GM21423 (cell line): ENCODE measurements around the gene KIAA0319L.

Source experiments
- ATAC-seq: cut with Tn5 transposase; IDR thresholded peaks from one replicate; pipeline ENCODE4 v1.9.1; 2021; ENCODE audit warnings: mild to moderate bottlenecking, moderate library complexity; ENCODE audit not compliant: unreplicated experiment

KIAA0319L gene

GRCh38 chr1:35451125-35451528, 106.1 kb downstream of the KIAA0319L start:
- no peak for ATAC-seq

GRCh38 chr1:35449334-35450008, 107.7 kb downstream of the KIAA0319L start:
- no peak for ATAC-seq

- ATAC-seq, result no peak
These were observed 108.8 kb downstream of the KIAA0319L start for GRCh38 chr1:35448344-35448801.

- no peak for ATAC-seq
These were observed 109.9 kb downstream of the KIAA0319L start for GRCh38 chr1:35447278-35447677.

GRCh38 chr1:35444519-35444774, 112.8 kb downstream of the KIAA0319L start:
- ATAC-seq, result no peak

- ATAC-seq, result no peak
These were observed 113.3 kb downstream of the KIAA0319L start for GRCh38 chr1:35443768-35444518.

- ATAC-seq, result no peak
These were observed 114.5 kb downstream of the KIAA0319L start for GRCh38 chr1:35442734-35443133.

- no peak for ATAC-seq
These were observed 115.2 kb downstream of the KIAA0319L start for GRCh38 chr1:35441926-35442579.

GRCh38 chr1:35439626-35440025, 117.6 kb downstream of the KIAA0319L start:
- ATAC-seq, result no peak

- ATAC-seq, result no peak
These were observed 120.0 kb downstream of the KIAA0319L start for GRCh38 chr1:35437200-35437599.

- ATAC-seq, result no peak
These were observed 121.1 kb downstream of the KIAA0319L start for GRCh38 chr1:35436078-35436477.

GRCh38 chr1:35434703-35435102, 122.5 kb downstream of the KIAA0319L start:
- no peak for ATAC-seq

GRCh38 chr1:35433714-35434113, 123.5 kb downstream of the KIAA0319L start:
- no peak for ATAC-seq

GRCh38 chr1:35432231-35432630, 125.0 kb downstream of the KIAA0319L start:
- ATAC-seq, result no peak

GRCh38 chr1:35431173-35431599, 126.0 kb downstream of the KIAA0319L start:
- ATAC-seq, result no peak

- ATAC-seq, result no peak
These were observed 126.4 kb downstream of the KIAA0319L start for GRCh38 chr1:35430762-35431161.

GRCh38 chr1:35428360-35428759, 128.8 kb downstream of the KIAA0319L start:
- ATAC-seq, result no peak

- ATAC-seq, result no peak
These were observed 131.1 kb downstream of the KIAA0319L start for GRCh38 chr1:35426097-35426586.

- no peak for ATAC-seq
These were observed 148.3 kb downstream of the KIAA0319L start for GRCh38 chr1:35408925-35409324.

- no peak for ATAC-seq
These were observed 149.5 kb downstream of the KIAA0319L start for GRCh38 chr1:35407743-35408142.

GRCh38 chr1:35406103-35406502, 151.1 kb downstream of the KIAA0319L start:
- no peak for ATAC-seq

GRCh38 chr1:35401049-35401448, 156.2 kb downstream of the KIAA0319L start:
- no peak for ATAC-seq
